Neural progenitor cell (in vitro differentiated cells): ENCODE measurements around the gene CABP5. TPM values are rescaled to one million over a fixed set of nuclear protein-coding genes. Genes with fewer than 3 reads are reported as not detected.

Experiments
- DNase-seq: peaks from one replicate; pipeline ENCODE4 v3.0.0-alpha.2; 2016; ENCODE audit warnings: low spot score
- H2AFZ ChIP-seq: fragments of 200-600 bp; sonication (generic); replicated peaks from 2 replicates; pipeline ENCODE4 v1.6.1; 2016; ENCODE audit warnings: antibody characterized with exemption
- H3F3A ChIP-seq: fragments of 200-600 bp; sonication (generic); 2 replicates; pipeline ENCODE4 v1.6.1; 2016; ENCODE audit warnings: antibody characterized with exemption, low read depth
- H3K27ac ChIP-seq: fragments of 200-600 bp; sonication (generic); 2 replicates; pipeline ENCODE4 v1.5.1; 2016; ENCODE audit warnings: mild to moderate bottlenecking
- H3K27me3 ChIP-seq: fragments of 200-600 bp; sonication (generic); 2 replicates; pipeline ENCODE4 v1.6.1; 2016; ENCODE audit warnings: mild to moderate bottlenecking, moderate library complexity
- H3K36me3 ChIP-seq: fragments of 200-600 bp; sonication (generic); 2 replicates; pipeline ENCODE4 v1.5.1; 2016
- H3K4me1 ChIP-seq: fragments of 200-600 bp; sonication (generic); 2 replicates; pipeline ENCODE4 v1.6.1; 2016; ENCODE audit warnings: mixed run types
- H3K4me2 ChIP-seq: fragments of 200-600 bp; sonication (generic); 2 replicates; pipeline ENCODE4 v1.6.1; 2016
- H3K4me3 ChIP-seq: fragments of 200-600 bp; sonication (generic); 2 replicates; pipeline ENCODE4 v1.5.1; 2016
- H3K79me2 ChIP-seq: fragments of 200-600 bp; sonication (generic); 2 replicates; pipeline ENCODE4 v1.6.1; 2016; ENCODE audit warnings: low read depth
- H3K9ac ChIP-seq: fragments of 200-600 bp; sonication (generic); 2 replicates; pipeline ENCODE4 v1.6.1; 2016
- H3K9me3 ChIP-seq: fragments of 200-600 bp; sonication (generic); 2 replicates; pipeline ENCODE4 v1.5.1; 2016; ENCODE audit warnings: low read depth
- H4K20me1 ChIP-seq: fragments of 200-600 bp; sonication (generic); 2 replicates; pipeline ENCODE4 v1.6.1; 2016; ENCODE audit warnings: low read depth
- H3K27ac Mint-ChIP-seq: 3 replicates; pipeline ENCODE4 v1.8.0; 2021; ENCODE audit warnings: mixed read lengths
- H3K27me3 Mint-ChIP-seq: 2 replicates; pipeline ENCODE4 v1.8.0; 2022; ENCODE audit warnings: low read depth, mild to moderate bottlenecking, inconsistent platforms, moderate library complexity, mixed read lengths; ENCODE audit not compliant: insufficient read depth
- H3K36me3 Mint-ChIP-seq: 3 replicates; pipeline ENCODE4 v1.8.0; 2021; ENCODE audit warnings: mixed read lengths
- H3K4me1 Mint-ChIP-seq: 3 replicates; pipeline ENCODE4 v1.8.0; 2021; ENCODE audit warnings: mixed read lengths
- H3K4me3 Mint-ChIP-seq: 3 replicates; pipeline ENCODE4 v1.8.0; 2021; ENCODE audit warnings: mild to moderate bottlenecking, moderate library complexity, mixed read lengths
- H3K9me3 Mint-ChIP-seq: 3 replicates; pipeline ENCODE4 v1.8.0; 2020; ENCODE audit warnings: mixed read lengths
- CTCF ChIP-seq: fragments of 200-600 bp; sonication (generic); IDR thresholded peaks from 2 replicates; pipeline ENCODE4 v1.5.1; 2017; ENCODE audit warnings: antibody characterized with exemption, mild to moderate bottlenecking
- EZH2 ChIP-seq: fragments of 200-600 bp; sonication (generic); IDR thresholded peaks from 2 replicates; pipeline ENCODE4 v1.6.1; 2017; ENCODE audit warnings: antibody characterized with exemption, mild to moderate bottlenecking, moderate library complexity
- EZH2phosphoT487 ChIP-seq: fragments of 200-600 bp; sonication (generic); IDR thresholded peaks from 2 replicates; pipeline ENCODE4 v1.6.1; 2017; ENCODE audit warnings: antibody characterized with exemption
- total RNA-seq: library from RNA; depleted of rRNA; stranded (reverse); fragments of >200 nt; gene quantifications from 2 replicates; pipeline ENCODE4 v1.2.3, GENCODE V29; 2015; ENCODE audit warnings: low replicate concordance

CABP5 gene
- total RNA-seq, 1 donor from 2014 or later = not detected

DNA sequence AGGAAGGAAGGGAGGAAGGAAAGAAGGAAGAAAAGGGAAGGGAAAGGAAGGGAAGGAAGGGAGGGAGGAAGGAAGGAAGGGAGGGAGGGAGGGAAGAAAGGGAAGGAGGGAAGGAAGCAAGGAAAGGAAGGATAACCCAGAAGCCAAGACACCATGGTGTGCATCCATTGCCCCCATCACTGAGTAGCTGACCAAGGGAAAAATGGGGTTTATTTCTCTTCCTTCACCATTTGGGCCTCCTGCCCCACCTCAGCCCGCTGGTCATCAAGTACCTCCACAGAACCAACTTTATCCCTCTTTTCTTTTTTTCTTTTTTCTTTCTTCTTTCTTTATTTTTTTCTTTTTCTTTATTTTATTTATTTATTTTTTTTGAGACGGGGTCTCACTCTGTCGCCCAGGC lies 20.4 kb downstream of the CABP5 start:
- no peak overlapping the region for H3K4me3 Mint-ChIP-seq
- no peaks in the 10 kb centered on the region for H3K79me2 ChIP-seq
- no peaks in the 10 kb centered on the region for H3K9me3 Mint-ChIP-seq
- peaks cover 17% of the 10 kb centered on the region for H3K27me3 Mint-ChIP-seq
- H3K27me3 ChIP-seq = no peaks in the 10 kb centered on the region
- H3K4me1 ChIP-seq = no peaks in the 10 kb centered on the region
- H3K4me1 Mint-ChIP-seq = no peaks in the 10 kb centered on the region
- H2AFZ ChIP-seq = no peak overlapping the region
- H3K27ac Mint-ChIP-seq = no peak overlapping the region
- H3K27ac ChIP-seq = no peak overlapping the region
- H4K20me1 ChIP-seq = no peaks in the 10 kb centered on the region
- H3K9ac ChIP-seq = no peak overlapping the region
- no peak overlapping the region for H3K4me2 ChIP-seq
- no peaks in the 10 kb centered on the region for H3F3A ChIP-seq
- H3K9me3 ChIP-seq = no peaks in the 10 kb centered on the region
- H3K4me3 ChIP-seq = no peak overlapping the region
- H3K36me3 ChIP-seq = no peaks in the 10 kb centered on the region
- H3K36me3 Mint-ChIP-seq = no peaks in the 10 kb centered on the region
- TF ChIP-seq EZH2 (no peak), EZH2phosphoT487 (no peak), CTCF (no peak)
- no peak for DNase-seq

- Histone ChIP-seq H3F3A (no peaks in the 10 kb centered on the region), H3K9ac (no peak overlapping the region), H3K27ac (no peak overlapping the region), H2AFZ (no peak overlapping the region), H3K9me3 (no peaks in the 10 kb centered on the region), H3K36me3 (no peaks in the 10 kb centered on the region), H3K4me3 (no peak overlapping the region), H4K20me1 (no peaks in the 10 kb centered on the region), H3K4me2 (no peak overlapping the region), H3K79me2 (no peaks in the 10 kb centered on the region), H3K4me1 (no peaks in the 10 kb centered on the region), H3K27me3 (no peaks in the 10 kb centered on the region)
- DNase-seq = no peak
- no peak for TF ChIP-seq EZH2
- TF ChIP-seq EZH2phosphoT487 = no peak
- TF ChIP-seq CTCF = no peak
- Mint-ChIP-seq H3K4me1 (no peaks in the 10 kb centered on the region), H3K27me3 (peaks cover 17% of the 10 kb centered on the region), H3K4me3 (no peak overlapping the region), H3K36me3 (no peaks in the 10 kb centered on the region), H3K27ac (no peak overlapping the region), H3K9me3 (no peaks in the 10 kb centered on the region)
Observed at GRCh38 chr19:48023011-48023410, 20.9 kb downstream of the CABP5 start.

DNA sequence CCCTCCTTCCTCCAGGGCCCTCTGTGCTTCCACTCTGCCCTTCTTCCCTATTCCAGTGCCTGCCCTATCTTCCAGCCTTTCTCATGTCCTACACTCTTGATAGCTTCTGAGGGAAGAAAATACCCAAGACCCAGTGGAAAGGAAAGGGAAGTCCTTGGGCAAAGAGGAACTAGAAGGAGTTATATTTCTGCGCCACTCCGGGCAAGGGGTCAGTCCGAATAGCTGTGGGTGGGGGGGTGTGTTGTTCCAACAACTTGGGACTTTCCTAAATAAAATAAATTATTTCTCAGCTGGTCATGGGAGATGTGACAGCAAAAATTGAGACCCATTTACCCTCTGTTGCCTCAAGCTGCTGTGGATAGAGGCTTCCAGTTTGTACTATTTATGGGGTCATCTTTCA lies 23.2 kb downstream of the CABP5 start:
- Mint-ChIP-seq H3K27ac (no peak overlapping the region), H3K4me1 (no peaks in the 10 kb centered on the region)

More for the DNA sequence above, 23.2 kb downstream of the CABP5 start:
- H3F3A ChIP-seq = no peaks in the 10 kb centered on the region
- H3K9ac ChIP-seq = no peak overlapping the region
- no peak overlapping the region for H3K27ac ChIP-seq
- H3K79me2 ChIP-seq = no peaks in the 10 kb centered on the region
- H3K4me3 ChIP-seq = no peak overlapping the region
- no peaks in the 10 kb centered on the region for H3K9me3 ChIP-seq
- H3K4me1 ChIP-seq = no peaks in the 10 kb centered on the region
- H2AFZ ChIP-seq = no peak overlapping the region
- no peak overlapping the region for H3K4me2 ChIP-seq
- no peak for DNase-seq
- H4K20me1 ChIP-seq = no peaks in the 10 kb centered on the region
- Mint-ChIP-seq H3K4me3 (no peak overlapping the region), H3K36me3 (no peaks in the 10 kb centered on the region), H3K9me3 (no peaks in the 10 kb centered on the region), H3K27me3 (peaks cover 15% of the 10 kb centered on the region)
- no peak for TF ChIP-seq EZH2phosphoT487
- no peak for TF ChIP-seq CTCF
- no peaks in the 10 kb centered on the region for H3K27me3 ChIP-seq
- no peaks in the 10 kb centered on the region for H3K36me3 ChIP-seq
